ENCODE measurements around the gene CASP8.
"Not testable (repeated sequence)": the region's sequence is repeated elsewhere in the genome, so short reads cannot be mapped to it uniquely, and the experiment has no call there.

The CASP8 gene

GRCh38 chr2:201271917-201272316 lies 11.6 kb downstream of the CASP8 start:
- no peak for DNase-seq

GRCh38 chr2:201273330-201273983 lies 13.1 kb downstream of the CASP8 start:
- no peak for DNase-seq

GRCh38 chr2:201275069-201275468 lies 14.7 kb downstream of the CASP8 start:
- no peak for DNase-seq

DNA sequence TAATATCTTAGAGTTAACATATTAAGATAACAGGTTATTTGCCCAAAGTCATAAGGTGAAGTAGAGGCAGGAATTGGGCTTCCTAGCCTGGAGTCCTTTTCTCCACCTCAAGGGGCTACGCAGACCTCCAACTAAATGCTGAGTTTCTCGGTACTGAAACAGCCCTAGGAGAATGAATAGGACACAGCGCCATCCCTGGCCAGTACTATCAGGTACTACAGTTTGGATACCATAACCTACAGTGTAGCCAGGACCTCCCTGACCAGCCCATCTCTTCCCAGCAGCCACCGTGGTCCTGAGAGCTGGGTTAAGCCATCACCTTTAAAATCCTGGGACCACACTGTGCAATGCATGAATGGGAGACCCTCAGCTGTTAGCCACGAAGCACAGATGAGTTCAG lies 15.7 kb downstream of the CASP8 start:
- DNase-seq: no peak

DNA sequence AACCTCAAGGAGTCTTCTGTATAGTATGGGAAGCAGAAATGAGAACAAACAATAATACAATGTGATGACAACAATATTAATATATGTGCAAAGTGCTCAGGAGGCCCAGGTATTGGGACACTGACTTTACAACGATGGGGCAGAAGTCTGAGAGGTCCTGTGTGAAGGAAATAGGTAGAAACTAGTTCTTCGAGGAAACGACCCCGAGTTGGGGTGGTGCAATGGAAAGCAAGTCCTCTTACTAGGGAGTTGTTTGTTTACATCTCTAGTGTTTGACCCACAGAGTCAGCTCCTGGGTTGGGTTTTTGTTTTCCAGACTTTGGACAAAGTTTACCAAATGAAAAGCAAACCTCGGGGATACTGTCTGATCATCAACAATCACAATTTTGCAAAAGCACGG lies 16.2 kb downstream of the CASP8 start:
- no peak for DNase-seq

- DNase-seq: no peak
Observed at GRCh38 chr2:201279079-201279478, 18.7 kb downstream of the CASP8 start.

DNA sequence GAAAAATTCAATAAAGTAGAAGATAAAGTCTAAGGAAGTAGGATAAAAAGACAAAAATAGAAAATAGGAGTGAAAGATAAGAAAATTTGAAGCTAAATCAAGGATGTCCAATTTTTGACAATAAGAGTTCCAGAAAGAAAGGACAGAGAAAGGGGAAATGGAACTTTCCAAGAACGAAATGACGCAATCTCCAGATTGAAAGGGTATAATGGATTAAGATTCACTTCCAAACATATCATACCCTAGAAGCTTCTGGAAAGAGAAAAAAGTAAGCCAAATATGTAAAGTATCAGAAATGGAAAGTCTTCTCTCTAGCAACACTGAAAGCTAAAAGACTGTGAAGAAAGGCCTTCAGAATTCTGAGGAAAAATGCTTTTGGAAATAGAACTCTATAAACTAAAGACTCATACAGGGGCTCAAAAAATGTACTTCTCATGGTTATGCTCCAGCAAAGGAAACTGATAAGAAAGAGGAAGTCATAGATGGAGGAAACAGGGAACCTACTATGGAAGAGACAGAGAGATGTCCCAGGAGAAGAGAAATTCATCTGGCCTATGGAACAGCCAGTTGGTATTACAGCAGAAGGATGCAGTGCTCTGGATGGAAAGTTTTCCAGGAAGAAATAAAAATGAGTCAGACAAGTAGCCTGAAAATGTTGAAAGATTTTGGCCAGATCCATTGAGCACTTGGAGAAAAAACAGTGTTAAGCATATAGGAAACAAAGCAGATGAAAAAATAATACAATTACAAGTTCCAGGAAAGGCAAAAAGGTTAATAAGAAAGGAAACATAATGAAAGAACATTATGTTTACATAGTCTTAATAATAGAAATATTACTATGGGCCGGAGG lies 20.1 kb downstream of the CASP8 start:
- no peak for DNase-seq

DNA sequence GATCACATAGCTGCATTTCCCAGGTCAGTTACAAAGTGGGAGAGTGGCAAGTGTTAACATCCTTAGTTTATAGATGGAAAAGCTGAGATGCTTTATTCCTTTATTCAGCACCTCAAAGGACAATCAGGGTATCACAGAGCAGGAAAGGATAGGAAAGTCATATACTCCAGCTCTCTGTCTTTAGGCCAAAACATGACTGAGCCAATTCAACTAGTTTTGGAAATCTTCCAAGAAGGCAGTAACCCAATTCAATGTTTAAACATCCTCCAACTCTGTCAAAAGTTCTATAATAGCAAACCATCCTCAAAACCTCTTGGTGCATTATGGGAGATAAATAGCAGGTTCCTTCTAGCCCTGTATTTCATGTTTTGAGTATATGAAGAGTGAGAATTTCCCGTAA lies 25.2 kb downstream of the CASP8 start:
- no peak for DNase-seq

DNA sequence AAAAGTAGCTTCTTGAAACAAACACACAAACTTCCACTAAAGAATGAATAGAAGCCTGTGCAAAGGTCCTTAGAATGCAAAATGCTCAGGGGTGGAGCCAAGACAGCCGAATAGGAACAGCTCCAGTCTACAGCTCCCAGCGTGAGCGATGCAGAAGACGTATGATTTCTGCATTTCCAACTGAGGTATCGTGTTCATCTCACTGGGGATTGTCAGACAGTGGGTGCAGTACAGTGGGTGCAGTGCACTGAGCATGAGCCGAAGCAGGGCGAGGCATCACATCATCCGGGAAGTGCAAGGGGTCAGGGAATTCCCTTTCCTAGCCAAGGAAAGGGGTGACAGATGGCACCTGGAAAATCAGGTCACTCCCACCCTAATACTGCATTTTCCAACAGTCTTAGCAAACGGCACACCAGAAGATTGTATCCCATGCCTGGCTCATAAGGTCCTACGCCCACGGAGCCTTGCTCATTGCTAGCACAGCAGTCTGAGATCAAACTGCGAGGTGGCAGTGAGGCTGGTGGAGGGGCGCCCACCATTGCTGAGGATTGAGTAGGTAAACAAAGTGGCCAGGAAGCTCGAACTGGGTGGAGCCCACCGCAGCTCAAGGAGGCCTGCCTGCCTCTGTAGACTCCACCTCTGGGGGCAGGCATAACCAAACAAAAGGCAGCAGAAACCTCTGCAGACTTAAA lies 30.3 kb downstream of the CASP8 start:
- DNase-seq: not testable (repeated sequence)

GRCh38 chr2:201298462-201299052 lies 38.2 kb downstream of the CASP8 start:
- DNase-seq: no peak

DNA sequence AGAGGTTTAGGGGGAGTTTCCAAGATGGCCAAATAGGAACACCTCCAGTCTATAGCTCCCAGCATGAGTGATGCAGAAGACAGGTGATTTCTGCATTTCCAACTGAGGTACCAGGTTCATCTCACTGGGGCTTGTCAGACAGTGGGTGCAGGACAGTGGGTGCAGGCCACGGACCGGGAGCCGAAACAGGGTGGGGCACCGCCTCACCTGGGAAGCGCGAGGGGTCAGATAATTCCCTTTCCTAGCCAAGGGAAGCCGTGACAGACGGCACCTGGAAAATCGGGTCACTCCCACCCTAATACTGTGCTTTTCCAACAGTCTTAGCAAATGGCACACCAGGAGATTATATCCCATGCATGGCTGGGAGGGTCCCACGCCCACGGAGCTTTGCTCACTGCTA lies 39.6 kb downstream of the CASP8 start:
- not testable (repeated sequence) for DNase-seq

DNA sequence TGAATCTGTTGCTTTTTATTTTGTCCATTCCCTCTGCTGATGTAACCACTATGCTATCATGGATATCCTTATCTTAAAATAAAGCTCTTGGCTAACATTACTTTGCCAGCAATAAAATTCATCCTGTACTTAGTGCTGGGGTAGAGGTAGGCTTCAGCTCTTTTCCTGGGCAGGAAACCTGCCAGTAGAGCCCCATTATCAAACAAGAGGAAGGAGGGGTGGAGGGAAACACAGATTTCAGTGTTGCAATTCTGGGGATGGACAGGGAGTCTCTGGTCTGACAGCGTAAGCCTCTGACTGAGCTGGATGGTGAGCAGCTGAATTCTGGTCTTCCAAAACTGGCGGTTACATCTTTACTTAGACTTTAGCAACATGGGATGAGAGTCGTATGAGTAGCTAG lies 47.5 kb downstream of the CASP8 start:
- no peak for DNase-seq

- no peak for DNase-seq
Observed at GRCh38 chr2:201308914-201309313, 48.6 kb downstream of the CASP8 start.

- no peak for DNase-seq
Observed at GRCh38 chr2:201313362-201313761, 53.0 kb downstream of the CASP8 start.

- DNase-seq: no peak
Observed at GRCh38 chr2:201319511-201319910, 59.2 kb downstream of the CASP8 start.

DNA sequence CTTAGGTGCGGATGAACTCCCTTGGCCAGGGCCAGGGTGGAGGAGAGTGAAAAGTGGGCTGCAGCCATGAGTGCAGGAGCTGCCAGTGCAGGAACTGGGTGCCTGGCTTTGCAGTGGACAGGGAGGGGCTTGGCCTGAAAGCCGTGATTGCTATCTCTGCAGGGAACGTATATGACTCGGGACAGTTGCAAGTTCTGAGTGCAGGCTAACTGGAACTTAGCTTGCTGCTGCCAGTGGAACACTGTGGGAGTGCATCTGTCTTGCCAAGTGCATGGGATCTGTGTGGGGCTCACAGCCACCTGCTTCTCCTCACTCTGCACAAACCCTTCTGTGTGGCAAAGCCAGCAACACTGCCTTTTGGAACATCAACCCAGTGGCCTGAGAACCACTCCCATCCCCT lies 59.9 kb downstream of the CASP8 start:
- no peak for DNase-seq

DNA sequence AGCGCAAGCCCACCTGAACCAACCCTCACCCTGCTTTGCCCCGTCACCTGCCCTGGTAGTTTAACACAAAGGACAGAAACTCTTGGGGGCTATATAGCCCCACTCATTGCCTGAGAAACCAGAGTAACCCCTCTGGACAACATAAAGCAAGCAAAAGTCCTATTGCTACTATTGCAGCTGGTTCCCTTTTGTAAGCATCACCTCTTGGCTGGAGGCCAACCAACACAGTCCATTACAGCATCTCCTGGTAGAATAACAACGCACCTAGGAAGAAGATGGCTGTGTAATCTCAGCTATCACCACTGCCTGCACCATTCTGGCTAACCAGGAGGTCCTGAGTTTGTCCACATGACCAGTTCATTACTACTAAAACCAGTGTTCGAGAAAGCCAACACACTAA lies 60.4 kb downstream of the CASP8 start:
- no peak for DNase-seq

- no peak for DNase-seq
Observed at GRCh38 chr2:201322772-201323171, 62.4 kb downstream of the CASP8 start.

DNA sequence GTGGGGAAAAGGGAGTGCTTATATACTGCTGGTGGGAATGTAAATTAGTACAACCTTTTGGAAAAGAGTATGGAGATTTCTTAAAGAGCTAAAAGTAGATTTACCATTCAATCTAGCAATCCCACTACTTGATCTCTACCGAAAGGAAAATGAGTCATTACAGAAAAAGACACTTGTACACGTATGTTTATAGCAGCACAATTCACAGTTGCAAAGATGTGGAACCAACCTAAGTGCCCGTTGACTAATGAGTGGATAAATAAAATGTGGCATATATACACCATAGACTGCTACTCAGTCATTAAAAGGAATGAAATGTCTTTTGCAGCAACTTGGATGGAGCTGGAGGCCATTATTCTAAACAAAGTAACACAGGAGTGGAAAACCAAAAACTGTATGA lies 67.3 kb downstream of the CASP8 start:
- no peak for DNase-seq

GRCh38 chr2:201329409-201329808 lies 69.1 kb downstream of the CASP8 start:
- no peak for DNase-seq

All from NCI-H510A treated with DMSO at 0.1 percent for 48 hours (cell line).